HG03521 (cell line): ENCODE results near the gene RBM10.
A peak's percentile ranks its signal among the peaks of the same experiment; 100 is the strongest.
"Not testable (repeated sequence)": the region's sequence is repeated elsewhere in the genome, so short reads cannot be mapped to it uniquely, and the experiment has no call there.

Experiments used
- ATAC-seq: cut with Tn5 transposase; IDR thresholded peaks from one replicate; pipeline ENCODE4 v1.9.1; 2021; ENCODE audit warnings: mild to moderate bottlenecking, moderate library complexity; ENCODE audit not compliant: unreplicated experiment

RBM10 gene, protein sequence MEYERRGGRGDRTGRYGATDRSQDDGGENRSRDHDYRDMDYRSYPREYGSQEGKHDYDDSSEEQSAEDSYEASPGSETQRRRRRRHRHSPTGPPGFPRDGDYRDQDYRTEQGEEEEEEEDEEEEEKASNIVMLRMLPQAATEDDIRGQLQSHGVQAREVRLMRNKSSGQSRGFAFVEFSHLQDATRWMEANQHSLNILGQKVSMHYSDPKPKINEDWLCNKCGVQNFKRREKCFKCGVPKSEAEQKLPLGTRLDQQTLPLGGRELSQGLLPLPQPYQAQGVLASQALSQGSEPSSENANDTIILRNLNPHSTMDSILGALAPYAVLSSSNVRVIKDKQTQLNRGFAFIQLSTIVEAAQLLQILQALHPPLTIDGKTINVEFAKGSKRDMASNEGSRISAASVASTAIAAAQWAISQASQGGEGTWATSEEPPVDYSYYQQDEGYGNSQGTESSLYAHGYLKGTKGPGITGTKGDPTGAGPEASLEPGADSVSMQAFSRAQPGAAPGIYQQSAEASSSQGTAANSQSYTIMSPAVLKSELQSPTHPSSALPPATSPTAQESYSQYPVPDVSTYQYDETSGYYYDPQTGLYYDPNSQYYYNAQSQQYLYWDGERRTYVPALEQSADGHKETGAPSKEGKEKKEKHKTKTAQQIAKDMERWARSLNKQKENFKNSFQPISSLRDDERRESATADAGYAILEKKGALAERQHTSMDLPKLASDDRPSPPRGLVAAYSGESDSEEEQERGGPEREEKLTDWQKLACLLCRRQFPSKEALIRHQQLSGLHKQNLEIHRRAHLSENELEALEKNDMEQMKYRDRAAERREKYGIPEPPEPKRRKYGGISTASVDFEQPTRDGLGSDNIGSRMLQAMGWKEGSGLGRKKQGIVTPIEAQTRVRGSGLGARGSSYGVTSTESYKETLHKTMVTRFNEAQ

DNA sequence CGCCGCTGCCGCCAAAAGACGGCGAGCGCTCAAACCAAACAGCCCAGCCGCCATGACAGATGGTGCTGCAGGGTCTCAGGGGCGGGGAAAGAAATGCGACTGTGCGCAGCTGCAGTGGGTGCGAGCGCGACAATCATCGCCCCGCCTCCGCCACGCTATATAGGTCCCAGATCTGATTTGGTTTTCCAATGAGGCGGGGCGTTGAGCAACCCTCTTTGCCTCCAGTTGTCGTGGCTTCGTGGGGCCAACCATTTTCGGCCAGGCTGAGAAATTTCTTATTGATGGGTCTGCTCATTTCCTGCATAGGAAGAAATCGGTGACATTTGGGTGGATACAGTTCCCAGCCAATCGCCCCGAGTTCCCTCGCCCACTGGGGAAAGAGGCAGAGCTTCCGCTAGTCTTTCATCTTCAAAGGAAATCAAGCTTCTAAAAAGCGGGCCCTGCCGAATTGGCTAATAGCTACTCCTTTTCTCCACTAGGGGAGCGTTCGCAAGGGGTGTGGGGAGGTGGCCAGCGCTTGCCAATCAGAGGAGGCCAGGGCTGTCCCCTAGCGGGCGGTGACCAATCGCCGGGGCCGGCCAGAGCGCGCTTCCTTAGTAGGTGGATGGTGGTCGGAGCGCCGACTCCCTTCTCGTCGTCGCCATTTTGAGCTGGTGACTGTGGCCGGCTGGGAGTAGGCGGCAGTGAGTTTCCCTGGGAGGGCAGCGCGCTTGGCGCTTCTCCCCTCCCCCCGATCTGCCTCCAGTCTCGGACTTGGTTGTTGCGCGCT is at the start of gene RBM10, which contains the start of gene NDUFB11:
TSS of gene RBM10 (plus strand) at position 596 of the 769 bp plus-strand sequence. CDS start 2,261 bp downstream, outside the sequence.
TSS of gene NDUFB11 (minus strand) at position 77 of the 769 bp plus-strand sequence. CDS start at position 54, 23 bp downstream.
- ATAC-seq = peak; percentile 92

DNA sequence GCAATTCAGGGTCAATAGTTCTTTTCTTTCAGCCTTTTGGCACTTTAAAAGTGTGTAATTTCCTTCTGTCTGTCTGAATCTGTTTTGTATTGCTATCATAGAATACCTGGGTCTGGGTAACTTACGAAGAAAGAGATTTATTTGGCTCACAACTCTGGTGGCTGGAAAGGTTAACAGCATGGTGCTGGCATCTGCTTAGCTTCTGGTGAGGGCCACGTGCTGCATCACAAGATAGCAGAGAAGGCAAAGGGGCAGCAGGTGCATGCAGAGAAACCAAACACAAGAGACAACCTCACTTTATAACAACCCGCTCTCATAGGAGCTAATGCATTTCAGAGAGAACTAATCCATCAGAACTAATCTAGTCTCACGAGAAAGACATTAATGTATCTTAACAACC is 48.0 kb upstream of the RBM10 start:
- ATAC-seq = no peak

DNA sequence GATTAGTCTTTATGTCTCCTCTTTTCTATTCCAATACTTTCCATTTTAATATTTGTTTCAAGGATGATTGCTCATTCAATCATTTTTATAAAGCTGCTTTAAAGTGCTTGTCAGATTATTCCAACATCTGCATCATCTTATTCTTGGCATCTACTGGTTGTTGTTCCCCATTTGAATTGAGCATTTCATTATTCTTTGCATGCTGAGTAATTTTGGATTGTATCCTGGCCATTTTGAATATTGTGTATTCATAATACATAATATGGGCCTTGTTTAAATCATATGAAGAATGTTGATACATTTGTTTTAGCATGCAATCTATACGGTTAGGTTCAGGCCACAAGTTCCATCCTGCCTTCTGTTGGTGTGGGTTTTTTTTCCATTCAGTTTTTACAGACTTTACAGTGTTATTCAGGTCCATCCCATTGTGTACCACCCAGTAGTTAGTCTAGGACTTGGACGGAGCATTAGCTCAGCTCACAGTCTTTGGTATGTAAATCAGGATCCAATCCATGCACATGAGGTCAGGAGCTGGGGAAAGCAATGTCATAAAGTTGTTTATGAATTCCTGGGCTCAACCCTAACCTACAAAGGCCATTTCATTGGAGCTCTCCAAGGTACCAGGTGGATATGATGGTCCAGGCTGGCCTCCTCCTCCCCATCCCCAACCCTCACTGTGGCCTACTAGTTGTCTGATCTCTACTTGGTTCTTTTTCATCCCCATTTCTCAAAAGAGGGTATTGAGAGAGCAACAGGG is 46.5 kb upstream of the RBM10 start:
- ATAC-seq = no peak

DNA sequence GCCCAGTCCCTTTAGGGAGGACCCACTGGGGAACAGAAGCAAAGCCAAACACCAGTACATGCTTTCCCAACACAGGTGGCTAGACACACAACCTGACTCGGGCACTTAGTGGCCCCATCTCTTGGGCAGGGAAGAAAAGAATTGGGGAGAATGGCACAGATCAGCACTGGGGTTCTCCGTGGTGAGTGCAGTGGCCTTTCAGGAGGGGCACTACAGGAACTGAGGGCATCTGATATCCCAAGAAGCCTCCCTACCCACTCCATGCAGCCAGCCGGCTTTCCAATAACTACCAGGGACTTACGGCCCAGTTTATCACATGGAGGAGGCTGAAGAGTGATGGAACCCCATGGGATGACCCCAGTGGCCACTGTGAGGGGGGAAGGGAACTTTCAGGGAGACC is 43.8 kb upstream of the RBM10 start:
- ATAC-seq = no peak

DNA sequence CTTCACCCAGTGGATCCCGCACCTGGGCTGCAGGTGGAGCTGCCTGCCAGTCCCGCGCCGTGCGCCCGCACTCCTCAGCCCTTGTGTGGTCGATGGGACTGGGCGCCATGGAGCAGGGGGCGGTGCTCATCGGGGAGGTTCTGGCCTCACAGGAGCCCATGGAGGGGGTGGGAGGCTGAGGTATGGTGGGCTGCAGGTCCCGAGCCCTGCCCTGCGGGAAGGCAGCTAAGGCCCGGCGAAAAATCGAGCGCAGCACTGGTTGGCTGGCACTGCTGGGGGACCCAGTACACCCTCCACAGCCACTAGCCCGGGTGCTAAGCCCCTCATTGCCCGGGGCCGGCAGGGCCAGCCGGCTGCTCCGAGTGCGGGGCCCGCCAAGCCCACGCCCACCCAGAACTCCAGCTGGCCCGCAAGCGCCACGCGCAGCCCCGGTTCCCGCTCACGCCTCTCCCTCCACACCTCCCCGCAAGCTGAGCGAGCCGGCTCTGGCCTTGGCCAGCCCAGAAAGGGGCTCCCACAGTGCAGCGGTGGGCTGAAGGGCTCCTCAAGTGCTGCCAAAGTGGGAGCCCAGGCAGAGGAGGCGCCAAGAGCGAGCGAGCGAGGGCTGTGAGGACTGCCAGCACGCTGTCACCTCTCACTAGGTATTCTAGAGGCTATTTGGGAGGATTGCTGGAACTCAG is 33.9 kb upstream of the RBM10 start:
- ATAC-seq = not testable (repeated sequence)

DNA sequence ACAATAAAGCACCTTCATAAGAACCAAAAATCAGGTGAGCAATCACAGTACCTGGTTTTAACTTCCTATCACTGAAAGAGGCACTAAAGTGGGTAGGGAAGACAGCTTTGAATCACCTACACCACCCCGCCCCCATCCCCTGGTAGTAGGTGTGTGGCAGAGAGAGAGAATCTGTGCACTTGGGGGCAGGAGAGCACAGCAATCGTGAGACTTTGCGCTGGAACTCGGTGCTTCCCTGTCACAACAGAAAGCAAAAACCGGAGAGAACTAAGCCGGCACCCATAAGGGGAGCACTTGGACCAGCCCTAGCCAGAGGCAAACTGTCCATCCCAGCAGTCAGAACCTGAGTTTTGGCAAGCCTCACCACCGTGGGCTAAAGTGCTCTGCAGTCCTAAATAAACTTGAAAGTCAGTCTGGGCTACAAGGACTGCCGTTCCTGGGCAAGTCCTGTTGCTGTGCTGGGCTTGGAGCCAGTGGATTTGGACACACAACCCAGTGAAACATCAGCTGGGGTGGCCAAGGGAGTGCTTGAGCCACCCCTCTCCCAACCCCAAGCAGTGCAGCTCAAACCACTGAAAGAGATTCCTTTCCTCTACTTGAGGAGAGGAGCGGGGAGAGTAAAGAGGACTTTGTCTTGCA is 32.6 kb upstream of the RBM10 start:
- ATAC-seq = no peak

DNA sequence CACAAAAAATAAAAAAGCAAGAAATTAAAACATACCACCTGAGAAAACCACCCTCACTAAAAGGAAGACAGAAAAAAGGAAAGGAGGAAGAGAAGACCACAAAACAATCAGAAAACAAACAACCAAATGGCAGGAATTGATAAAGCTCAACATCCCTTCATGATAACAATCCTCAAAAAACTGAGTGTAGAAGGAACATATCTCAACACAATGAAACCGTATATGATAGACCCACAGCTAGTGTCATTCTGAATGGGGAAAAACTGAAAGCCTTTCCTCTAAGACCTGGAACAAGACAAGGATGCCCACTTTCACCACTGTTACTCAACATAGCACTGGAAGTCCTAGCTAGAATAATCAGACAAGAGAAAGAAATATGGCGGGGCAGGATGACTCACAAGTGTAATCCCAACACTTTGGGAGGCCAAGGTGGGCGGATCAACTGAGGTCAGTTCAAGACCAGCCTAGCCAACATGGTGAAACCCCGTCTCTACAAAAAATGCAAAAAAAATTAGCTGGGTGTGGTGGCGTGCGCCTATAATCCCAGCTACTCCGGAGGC is 28.4 kb upstream of the RBM10 start:
- not testable (repeated sequence) for ATAC-seq

DNA sequence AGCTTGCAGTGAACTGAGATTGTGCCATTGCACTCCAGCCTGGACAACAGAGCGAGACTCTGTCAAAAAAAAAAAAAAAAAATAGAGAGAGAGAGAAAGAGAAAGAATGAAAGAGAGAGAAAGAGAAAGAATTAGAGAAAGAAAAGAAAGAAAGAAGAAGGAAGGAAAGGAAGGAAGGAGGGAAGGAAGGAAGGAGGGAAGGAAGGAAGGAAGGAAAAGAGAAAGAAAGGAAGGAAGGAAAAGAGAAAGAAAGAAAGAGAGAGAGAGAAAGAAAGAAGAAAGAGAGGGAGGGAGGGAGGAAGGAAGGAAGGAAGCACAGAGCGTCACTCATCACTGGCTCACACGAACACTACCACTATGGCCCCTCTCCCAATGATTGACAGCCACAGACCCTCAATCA is 20.6 kb upstream of the RBM10 start:
- ATAC-seq = not testable (repeated sequence)

DNA sequence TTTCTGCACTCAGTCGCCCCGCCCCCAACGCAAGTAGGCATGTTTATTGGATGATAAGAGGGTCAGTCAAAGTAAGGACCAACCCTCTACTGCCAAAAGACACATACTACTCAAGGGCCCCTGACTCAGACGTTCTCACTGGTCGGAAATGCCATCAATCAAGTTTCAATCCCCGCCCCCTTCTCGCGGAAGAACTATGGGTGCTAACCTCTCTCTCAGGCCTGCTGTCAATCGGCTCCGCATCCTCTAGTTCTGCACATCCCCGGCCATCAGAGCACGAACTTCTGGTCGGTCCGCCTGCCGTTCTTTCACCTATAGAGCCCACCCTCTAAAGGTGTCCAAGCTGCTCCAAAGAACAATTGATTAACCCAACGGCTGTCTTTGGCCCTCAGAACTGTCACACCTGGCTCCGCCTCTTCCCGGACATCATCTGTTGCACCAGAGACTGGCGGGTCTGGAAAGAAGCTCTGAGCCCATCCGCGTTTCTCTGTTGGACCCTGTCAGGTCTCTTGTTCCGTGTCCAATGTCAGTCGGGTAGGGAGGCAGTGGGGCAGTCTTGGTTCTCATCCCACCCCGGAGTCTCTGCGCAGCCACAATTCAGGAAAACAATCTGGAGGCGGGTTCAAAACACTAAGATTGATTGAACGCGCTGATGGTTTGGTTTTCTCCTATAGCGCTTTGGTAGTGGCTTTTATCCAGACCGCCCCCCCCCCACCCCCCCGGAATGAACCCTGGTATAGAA is 15.7 kb upstream of the RBM10 start:
- peak; percentile 98 for ATAC-seq

DNA sequence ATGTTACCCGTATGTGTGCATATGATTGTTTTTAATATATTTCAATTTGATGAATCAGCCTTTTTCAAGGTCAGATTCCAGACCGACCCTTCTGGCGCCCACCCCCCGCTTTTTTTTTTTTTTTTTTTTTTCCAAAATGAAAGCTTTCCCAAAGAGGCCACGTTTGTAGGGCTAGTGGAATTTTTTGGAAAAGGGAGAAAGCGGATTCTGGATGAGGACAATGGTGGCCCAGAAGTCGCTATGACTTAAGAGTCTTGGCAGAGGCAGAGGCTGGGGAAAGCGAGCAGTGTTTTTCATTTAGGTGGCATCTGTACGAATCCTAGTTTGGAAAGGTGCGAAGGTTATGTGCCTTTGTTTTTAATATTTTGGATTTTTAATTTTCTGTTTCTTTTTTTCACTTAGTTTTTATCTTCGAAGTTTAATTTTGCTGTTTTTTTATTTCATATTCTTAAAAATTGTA is 15.1 kb upstream of the RBM10 start:
- ATAC-seq = no peak

DNA sequence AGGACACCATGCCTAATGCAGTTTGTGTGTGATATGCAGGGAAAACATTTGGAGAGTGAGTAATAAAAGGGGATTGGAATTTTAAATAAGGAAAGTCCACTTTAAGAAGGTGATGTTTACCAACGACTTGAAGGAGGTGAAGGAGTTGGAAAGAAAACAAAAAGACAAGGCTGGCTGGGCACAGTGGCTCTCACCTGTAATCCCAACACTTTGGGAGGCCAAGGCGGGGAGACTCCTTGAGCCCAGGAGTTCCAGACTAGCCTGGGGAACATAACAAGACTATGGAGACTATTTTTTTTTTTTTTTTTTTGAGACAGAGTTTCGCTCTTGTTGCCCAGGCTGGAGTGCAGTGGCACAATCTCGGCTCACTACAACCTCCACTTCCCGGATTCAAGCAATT is 11.5 kb upstream of the RBM10 start:
- ATAC-seq = no peak

DNA sequence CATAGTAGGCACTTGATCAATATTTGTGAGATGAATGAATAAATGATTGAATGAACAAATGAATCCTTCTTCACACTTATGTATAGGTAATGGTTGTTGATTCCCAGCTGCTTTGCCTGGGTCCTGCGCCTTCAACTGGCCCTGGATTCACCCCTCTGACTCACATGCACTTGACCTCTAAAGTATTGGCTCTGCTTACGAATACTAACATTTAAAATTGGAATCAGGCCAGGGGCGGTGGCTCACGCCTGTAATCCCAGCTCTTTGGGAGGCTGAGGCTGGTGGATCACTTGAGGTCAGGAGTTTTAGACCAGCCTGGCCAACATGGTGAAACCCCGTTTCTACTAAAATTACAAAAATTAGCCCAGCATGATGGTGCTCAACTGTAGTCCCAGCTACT is 9.4 kb upstream of the RBM10 start:
- ATAC-seq = not testable (repeated sequence)

DNA sequence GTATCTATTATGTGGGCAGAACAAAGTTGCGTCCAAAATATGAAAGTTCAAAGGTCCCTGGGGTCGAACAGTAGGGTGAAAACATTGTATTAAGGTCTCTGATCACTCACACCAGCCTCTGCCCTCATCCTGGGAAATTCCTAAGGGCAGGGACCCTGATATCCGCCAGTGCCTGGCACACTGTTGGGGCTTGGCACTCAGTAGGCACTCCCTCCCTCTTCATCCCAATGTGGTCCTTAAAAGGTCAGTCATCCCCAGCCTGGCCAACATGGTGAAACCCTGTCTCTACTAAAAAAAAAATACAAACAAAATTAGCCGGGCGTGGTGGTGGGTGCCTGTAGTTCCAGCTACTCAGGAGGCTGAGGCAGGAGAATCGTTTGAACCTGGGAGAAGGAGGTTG is 6.8 kb upstream of the RBM10 start:
- ATAC-seq = no peak

DNA sequence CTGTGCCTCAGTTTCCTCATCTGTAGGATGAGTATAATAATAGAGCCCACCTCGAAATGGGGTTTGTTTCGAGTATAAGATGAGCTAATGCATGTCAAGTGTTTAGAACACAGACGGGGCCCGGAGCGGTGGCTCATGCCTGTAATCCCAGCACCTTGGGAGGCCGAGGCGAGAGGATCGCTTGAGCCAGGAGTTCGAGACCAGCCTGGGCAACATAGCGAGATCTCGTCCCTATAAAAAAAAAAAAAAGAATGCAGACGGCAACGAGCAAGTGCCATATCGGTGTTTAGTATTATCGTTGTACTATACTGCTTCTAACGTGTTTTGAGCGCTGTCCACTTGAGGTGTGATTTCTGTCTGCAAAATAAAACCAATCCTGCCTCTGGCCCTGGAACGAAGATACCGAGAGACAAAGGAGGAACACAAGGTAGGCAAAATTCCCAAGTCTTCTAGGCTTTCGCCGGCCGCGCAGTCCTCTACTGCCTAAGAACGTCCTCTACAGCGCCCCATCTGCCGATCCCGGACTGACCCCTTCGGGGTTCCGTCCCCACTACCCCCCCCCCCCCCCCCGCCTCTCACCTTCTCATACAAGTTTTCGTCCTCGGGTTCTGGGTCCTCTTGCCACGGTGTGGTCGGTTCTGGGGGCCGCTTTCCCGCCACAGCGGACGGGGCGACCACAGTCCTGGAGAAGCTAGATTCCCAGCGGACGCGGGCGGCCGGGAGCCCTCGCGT is 961 bp upstream of the RBM10 start:
- peak; percentile 4 for ATAC-seq

DNA sequence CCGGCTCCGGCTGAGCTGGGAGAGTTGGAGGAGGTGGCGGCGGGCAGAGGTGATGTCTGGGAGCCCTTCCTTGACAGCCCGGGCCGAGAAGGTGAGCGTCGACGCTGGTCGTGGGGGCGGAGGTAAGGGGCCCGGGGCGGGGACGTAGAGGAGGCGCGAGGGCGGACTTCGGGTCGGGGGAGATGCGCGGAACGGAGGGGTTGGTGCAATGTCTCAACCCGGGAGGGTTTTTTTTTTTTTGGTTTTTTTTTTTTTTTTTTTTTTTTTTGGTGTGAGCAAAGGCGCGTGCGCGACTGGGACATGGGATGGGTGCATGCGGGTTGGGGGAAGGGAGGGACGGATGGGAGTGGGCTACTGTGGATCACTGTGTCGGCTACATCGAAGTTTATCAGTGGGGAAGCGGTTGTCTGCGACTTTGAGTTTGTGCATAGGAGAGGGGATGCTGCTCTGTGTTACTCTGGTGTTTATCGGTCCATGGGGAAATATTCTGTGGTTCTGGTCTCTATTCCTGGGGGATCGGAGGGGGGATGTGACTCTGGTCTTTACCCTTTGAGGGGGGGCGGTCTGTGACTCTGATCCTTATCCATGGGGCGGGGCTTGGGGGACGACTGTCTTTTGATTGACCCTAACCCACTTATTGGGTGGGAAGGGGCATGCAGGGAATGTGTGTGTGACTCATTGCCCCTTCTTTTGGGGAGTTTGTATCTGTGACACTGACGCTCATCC is 537 bp downstream of the RBM10 start:
- peak; percentile 15 for ATAC-seq

DNA sequence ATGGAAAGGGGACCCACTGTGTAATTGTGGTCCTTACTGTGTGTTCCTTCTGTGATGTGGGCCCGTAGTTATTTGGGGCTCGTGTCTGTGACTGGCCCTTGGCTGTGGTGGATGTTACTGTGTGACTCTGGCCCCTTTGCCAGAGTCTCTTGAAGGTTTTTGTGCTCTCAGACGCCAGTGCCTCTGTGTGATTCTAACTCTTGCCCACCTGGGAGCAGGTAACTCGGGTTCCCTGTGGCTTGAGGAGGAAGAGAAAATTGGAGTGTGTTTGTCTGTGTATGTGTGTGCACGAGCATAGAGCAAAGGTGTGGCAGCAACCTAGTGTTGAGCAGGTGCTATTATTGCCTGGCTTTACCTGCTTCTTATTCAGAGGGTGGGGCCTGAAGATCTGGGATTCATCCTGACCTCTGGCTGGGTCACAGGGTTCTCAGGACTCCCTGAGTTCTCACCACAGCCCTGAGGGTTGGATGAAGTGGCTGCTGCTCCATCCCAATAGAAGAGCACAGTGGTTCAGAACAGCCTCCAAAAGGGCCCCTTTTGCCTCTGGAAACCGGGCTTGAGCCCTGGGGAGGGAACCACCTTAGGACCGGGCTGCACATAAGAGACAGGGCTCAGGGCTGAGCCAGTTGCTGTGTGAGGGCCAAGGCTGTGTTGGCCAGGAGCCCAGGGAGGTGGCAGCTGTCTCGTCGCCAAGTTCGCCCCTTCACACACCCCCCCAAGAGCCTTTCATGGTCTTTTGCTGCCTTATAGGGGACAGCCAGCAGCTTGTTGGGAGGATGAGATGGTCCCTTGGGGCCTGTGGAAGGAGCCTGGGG is 1.3 kb downstream of the RBM10 start:
- no peak for ATAC-seq
